Hematopoietic multipotent progenitor cell treated with erythropoietin and hydrocortisone succinate and interleukin-3 and kit ligand, for 8 days (in vitro differentiated cells): ENCODE measurements around the gene ASB4.
"Not testable (repeated sequence)": the region's sequence is repeated elsewhere in the genome, so short reads cannot be mapped to it uniquely, and the experiment has no call there.

Experiments used
- DNase-seq: peaks from one replicate; pipeline ENCODE4 v3.0.0-alpha.2; 2015

ASB4 gene

GRCh38 chr7:95527776-95528250 is 42.1 kb downstream of the ASB4 start:
- DNase-seq = no peak

- no peak for DNase-seq
Observed at GRCh38 chr7:95529701-95530100, 44.0 kb downstream of the ASB4 start.

- DNase-seq = no peak
Observed at GRCh38 chr7:95530881-95531280, 45.1 kb downstream of the ASB4 start.

GRCh38 chr7:95531605-95532219 is 46.0 kb downstream of the ASB4 start:
- no peak for DNase-seq

DNA sequence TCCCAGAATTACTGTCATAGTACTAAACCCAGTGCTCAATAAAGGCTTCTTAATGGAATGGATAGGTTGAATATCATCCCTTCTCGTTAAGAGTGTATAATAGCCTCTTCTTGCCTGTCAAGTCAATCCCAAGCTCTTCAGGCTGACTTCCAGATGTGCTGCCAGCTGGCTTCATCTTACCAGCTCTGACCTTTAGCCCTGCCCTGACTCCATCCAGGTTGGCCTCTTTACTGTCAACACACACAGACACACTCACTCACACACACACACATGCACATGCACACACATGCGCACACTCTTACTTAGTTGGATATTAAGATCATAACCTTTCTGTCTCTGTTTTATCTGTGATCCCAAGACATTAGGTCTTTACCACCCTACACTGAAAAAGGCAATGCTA is 49.1 kb downstream of the ASB4 start:
- no peak for DNase-seq

GRCh38 chr7:95535662-95536061 is 49.9 kb downstream of the ASB4 start:
- no peak for DNase-seq

DNA sequence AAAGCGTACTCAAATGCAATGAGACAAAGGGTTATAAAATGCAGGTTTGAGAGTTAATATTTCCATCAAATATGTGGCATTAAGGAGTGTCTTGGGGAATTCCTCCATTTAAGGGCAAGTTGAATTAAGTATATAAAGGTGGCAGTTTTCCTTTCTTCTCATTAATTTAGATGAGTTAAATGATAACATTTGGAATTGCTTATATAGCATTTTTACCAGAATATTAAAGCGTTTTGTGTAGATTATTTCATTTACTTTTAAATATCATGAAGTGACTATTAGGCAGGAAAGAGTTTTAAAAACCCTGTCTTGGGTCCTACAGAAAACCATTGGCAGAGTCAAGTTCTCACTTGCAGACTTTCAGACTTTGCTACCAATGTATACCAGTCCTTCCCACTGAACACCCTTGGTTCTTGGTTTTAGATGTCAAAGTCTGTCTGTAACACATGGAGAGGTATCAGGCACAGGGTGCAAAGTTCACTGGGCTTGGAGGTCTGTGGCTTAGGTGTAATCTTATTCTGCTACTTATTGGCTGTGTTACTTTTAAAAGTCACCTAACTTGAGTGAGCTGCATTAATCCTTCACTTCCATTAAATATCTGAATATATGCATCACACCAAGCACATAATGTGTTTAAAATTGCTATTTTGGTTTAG is 51.0 kb downstream of the ASB4 start:
- DNase-seq = no peak

DNA sequence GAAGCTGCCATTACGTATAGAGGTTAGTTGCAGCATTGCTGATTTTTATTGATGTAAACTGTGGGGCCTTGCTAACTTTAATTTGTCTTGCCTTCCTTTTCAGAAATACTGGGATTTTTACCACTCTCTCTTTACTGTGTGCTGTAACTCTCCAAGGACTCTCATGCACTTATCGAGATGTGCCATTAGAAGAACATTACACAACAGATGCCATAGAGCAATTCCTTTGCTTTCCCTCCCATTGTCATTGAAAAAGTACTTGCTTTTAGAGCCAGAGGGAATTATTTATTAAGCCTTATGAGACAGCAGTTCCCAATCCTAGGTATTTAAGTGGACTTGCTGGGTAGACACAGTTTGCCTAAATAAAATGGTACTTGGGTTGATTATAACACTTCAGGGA is 51.7 kb downstream of the ASB4 start:
- DNase-seq = no peak

GRCh38 chr7:95539426-95539825 is 53.7 kb downstream of the ASB4 start:
- DNase-seq = no peak

DNA sequence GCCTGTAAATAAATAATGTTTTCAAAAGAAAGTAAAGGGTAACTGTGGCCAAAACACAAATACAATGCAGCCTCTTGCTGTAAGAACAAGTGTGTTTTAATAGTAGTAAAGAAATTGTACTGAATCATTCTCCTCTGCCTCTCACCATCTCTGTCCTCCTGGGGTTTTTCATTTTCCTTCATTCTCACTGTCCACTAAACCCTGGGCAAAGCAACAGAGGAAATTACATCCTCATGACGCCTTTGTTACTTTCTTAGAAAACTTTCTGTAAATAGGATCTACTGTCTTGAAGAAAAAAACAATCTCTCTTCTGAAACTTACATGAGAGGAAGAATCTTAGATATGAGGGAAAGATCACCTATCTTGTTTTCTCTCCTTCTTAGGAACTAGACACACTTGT is 54.6 kb downstream of the ASB4 start:
- DNase-seq = no peak

DNA sequence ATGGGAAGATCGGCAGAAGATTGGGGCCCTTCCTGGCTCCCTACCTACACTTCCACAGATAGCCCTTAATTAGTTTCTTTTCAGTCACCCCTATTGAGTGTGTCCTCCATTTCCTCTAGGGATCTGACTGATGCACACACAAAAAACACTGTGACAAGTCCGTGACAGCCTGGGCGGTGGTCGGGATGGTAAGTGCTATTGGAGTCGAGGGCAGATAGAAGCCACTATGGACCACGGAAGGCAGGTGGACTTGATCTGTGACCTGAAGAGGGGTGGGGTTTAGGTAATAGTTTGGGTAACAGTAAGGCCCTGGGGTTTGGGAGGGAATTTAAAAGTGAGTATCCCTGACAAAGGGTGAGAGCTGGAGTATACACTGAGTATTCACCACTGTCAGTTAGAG is 57.6 kb downstream of the ASB4 start:
- no peak for DNase-seq

- DNase-seq = no peak
Observed at GRCh38 chr7:95544171-95544570, 58.4 kb downstream of the ASB4 start.

GRCh38 chr7:95545007-95545615 is 59.4 kb downstream of the ASB4 start:
- DNase-seq = no peak

- DNase-seq = no peak
Observed at GRCh38 chr7:95545673-95546072, 59.9 kb downstream of the ASB4 start.

- no peak for DNase-seq
Observed at GRCh38 chr7:95546647-95547046, 60.9 kb downstream of the ASB4 start.

- no peak for DNase-seq
Observed at GRCh38 chr7:95547361-95548348, 61.9 kb downstream of the ASB4 start.

- DNase-seq = no peak
Observed at GRCh38 chr7:95549818-95550529, 64.2 kb downstream of the ASB4 start.

DNA sequence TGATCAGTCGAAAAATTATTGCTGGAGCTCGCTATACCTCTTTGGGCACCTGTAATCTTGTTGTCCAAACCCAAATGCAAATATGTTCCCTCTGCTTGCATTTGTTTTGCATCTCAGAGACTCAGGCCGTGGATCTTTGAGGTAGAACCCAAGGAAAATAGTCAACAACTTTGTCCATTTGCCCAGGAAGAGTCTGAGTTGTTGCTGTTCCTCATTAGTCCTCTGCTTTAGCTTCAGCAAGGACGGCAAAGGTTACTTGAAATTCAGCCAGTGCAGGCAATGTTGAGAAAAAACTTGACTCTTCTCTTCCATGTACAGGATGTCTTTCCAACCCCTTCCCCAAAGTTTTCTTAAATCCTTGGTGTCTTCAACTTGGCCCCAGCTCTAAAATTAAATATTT is 64.8 kb downstream of the ASB4 start:
- DNase-seq = no peak

- DNase-seq = not testable (repeated sequence)
Observed at GRCh38 chr7:95552010-95552926, 66.5 kb downstream of the ASB4 start.

- no peak for DNase-seq
Observed at GRCh38 chr7:95553939-95554338, 68.2 kb downstream of the ASB4 start.

DNA sequence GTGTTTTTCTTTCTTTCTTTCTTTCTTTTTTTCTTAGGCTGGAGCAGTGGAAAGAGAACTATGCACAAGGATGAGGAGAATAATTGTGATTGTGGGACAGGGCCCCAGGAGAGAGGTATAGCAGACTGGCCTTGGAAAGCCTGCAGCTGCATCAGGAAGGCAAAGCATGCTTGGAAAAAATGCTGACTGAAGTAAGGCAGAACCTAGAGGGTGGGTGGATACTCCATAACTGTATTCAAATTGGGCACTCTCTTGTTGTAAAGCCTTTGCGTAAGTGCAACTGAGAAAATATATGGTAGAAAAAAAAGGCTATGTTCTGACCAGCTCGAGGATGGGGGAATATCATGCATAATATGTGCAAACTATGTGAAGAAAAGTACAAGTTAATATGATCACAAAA is 71.0 kb downstream of the ASB4 start:
- no peak for DNase-seq
